PC-3 (cell line): ENCODE measurements around the gene PELI1. TPM values are rescaled to one million over a fixed set of nuclear protein-coding genes. Genes with fewer than 3 reads are reported as not detected.

Experiments
- ATAC-seq: fragments of 200-7000 bp; cut with Tn5 transposase; 2 replicates; pipeline ENCODE4 v1.9.1; 2020; ENCODE audit warnings: mild to moderate bottlenecking, moderate library complexity
- BruUV-seq: library from RNA; stranded (reverse); fragments of 400-500 nt; replicated peaks from 2 replicates; lab custom pipeline; 2021; lab: Mats Ljungman, UMichigan
- CTCF ChIA-PET: fragments of 300-600 bp; sonication (Branson Sonifier 250); formaldehyde crosslinking; loops from one replicate; lab custom pipeline; 2022; ENCODE audit warnings: antibody characterized with exemption; lab: Charles Lee
- POLR2A ChIA-PET: fragments of 300-600 bp; sonication (Branson Sonifier 250); formaldehyde crosslinking; loops from one replicate; lab custom pipeline; 2022; ENCODE audit warnings: antibody characterized with exemption; ENCODE audit not compliant: unreplicated experiment; lab: Charles Lee
- DNase-seq: peaks from one replicate; pipeline ENCODE4 v3.0.0-alpha.2; 2015
- H2AFZ ChIP-seq: fragments of 300-600 bp; sonication (generic); 2 replicates; pipeline ENCODE4 v1.6.0; 2016; ENCODE audit warnings: antibody characterized with exemption, low read length
- H3F3A ChIP-seq: fragments of 300-600 bp; sonication (generic); one replicate; pipeline ENCODE4 v1.6.0; 2017; ENCODE audit warnings: antibody characterized with exemption, low read length, control low read depth, mild to moderate bottlenecking; ENCODE audit not compliant: unreplicated experiment
- H3K27ac ChIP-seq: fragments of 300-600 bp; sonication (generic); 2 replicates; pipeline ENCODE4 v1.5.1; 2016; ENCODE audit warnings: mild to moderate bottlenecking, low read length
- H3K27me3 ChIP-seq: fragments of 300-600 bp; sonication (generic); 2 replicates; pipeline ENCODE4 v1.6.1; 2016; ENCODE audit warnings: low read length, mixed read lengths
- H3K36me3 ChIP-seq: fragments of 300-600 bp; sonication (generic); 2 replicates; pipeline ENCODE4 v1.6.1; 2016; ENCODE audit warnings: low read depth, mixed run types, low read length, mixed read lengths
- H3K4me1 ChIP-seq: fragments of 300-600 bp; sonication (generic); 2 replicates; pipeline ENCODE4 v1.5.1; 2016; ENCODE audit warnings: low read length; ENCODE audit not compliant: insufficient read depth
- H3K4me2 ChIP-seq: fragments of 300-600 bp; sonication (generic); 2 replicates; pipeline ENCODE4 v1.6.0; 2016; ENCODE audit warnings: low read length
- H3K4me3 ChIP-seq: fragments of 300-600 bp; sonication (generic); 2 replicates; pipeline ENCODE4 v1.5.1; 2016; ENCODE audit warnings: mild to moderate bottlenecking, low read length, mixed read lengths
- H3K79me2 ChIP-seq: fragments of 300-600 bp; sonication (generic); 2 replicates; pipeline ENCODE4 v1.6.1; 2017; ENCODE audit warnings: low read length, mixed read lengths
- H3K9ac ChIP-seq: fragments of 300-600 bp; sonication (generic); 2 replicates; pipeline ENCODE4 v1.6.0; 2016; ENCODE audit warnings: mild to moderate bottlenecking, low read length
- H3K9me2 ChIP-seq: fragments of 300-600 bp; sonication (generic); replicated peaks from 2 replicates; pipeline ENCODE4 v1.6.1; 2016; ENCODE audit warnings: mixed run types, low read length, mixed read lengths
- H3K9me3 ChIP-seq: fragments of 300-600 bp; sonication (generic); 2 replicates; pipeline ENCODE4 v1.6.1; 2016; ENCODE audit warnings: low read length, mixed read lengths
- H4K20me1 ChIP-seq: fragments of 300-600 bp; sonication (generic); 2 replicates; pipeline ENCODE4 v1.6.1; 2016; ENCODE audit warnings: low read length, mixed read lengths
- CTCF ChIP-seq: fragments of 300-600 bp; sonication (generic); conservative IDR thresholded peaks from 2 replicates; pipeline ENCODE4 v1.5.1; 2017; ENCODE audit warnings: antibody characterized with exemption, low read depth, mild to moderate bottlenecking, low read length
- EZH2 ChIP-seq: fragments of 300-600 bp; sonication (generic); IDR thresholded peaks from one replicate; pipeline ENCODE4 v1.6.1; 2017; ENCODE audit warnings: antibody characterized with exemption, mild to moderate bottlenecking, low read length; ENCODE audit not compliant: unreplicated experiment
- EZH2phosphoT487 ChIP-seq: fragments of 300-600 bp; sonication (generic); IDR thresholded peaks from 2 replicates; pipeline ENCODE4 v1.6.1; 2018; ENCODE audit warnings: mild to moderate bottlenecking, antibody characterized with exemption, low read length, borderline replicate concordance
- intact Hi-C: fragments of 100-400 bp; cut with micrococcal nuclease; formaldehyde crosslinking; loops from 2 replicates; pipeline ENCODE4 v1.9.0; 2023
- total RNA-seq: library from RNA; depleted of rRNA; stranded (reverse); fragments of >200 nt; gene quantifications from 2 replicates; pipeline ENCODE4 v1.2.3, GENCODE V29; 2014

The PELI1 gene
- total RNA-seq, 1 experiment from 2014 or later: 5.6 TPM

GRCh38 chr2:64111426-64111825, 32.8 kb downstream of the PELI1 start:
- CTCF ChIA-PET: no interaction called here
- Histone ChIP-seq H3K79me2 (no peaks in the 10 kb centered on the region), H3K4me3 (no peak overlapping the region), H3F3A (no peaks in the 10 kb centered on the region), H4K20me1 (no peaks in the 10 kb centered on the region), H3K4me2 (no peak overlapping the region), H3K9me3 (no peaks in the 10 kb centered on the region), H3K9ac (no peak overlapping the region), H3K27ac (no peak overlapping the region), H3K9me2 (no peaks in the 10 kb centered on the region), H2AFZ (no peak overlapping the region), H3K36me3 (no peaks in the 10 kb centered on the region), H3K27me3 (no peaks in the 10 kb centered on the region), H3K4me1 (peaks cover 28% of the 10 kb centered on the region)
- TF ChIP-seq CTCF (no peak), EZH2phosphoT487 (no peak), EZH2 (no peak)
- BruUV-seq: no TSS peak
- DNase-seq (no peak), ATAC-seq (no peak)
- intact Hi-C loops: no loop called here
- POLR2A ChIA-PET: no interaction called here

- DNase-seq: no peak
- Histone ChIP-seq H3K27me3 (no peaks in the 10 kb centered on the region), H3K9me3 (no peaks in the 10 kb centered on the region), H3F3A (no peaks in the 10 kb centered on the region), H4K20me1 (no peaks in the 10 kb centered on the region), H3K4me3 (no peak overlapping the region), H3K9ac (no peak overlapping the region), H3K27ac (no peak overlapping the region), H3K9me2 (no peaks in the 10 kb centered on the region), H3K4me2 (no peak overlapping the region), H3K36me3 (no peaks in the 10 kb centered on the region), H3K79me2 (no peaks in the 10 kb centered on the region), H2AFZ (no peak overlapping the region), H3K4me1 (peaks cover 10% of the 10 kb centered on the region)
- ChIA-PET CTCF (no interaction called here), POLR2A (no interaction called here)
- intact Hi-C loops: no loop called here
- TF ChIP-seq CTCF (no peak), EZH2phosphoT487 (no peak), EZH2 (no peak)
- ATAC-seq: no peak
- BruUV-seq: no TSS peak
Observed at GRCh38 chr2:64108666-64109241, 35.5 kb downstream of the PELI1 start.

GRCh38 chr2:64106481-64106880, 37.7 kb downstream of the PELI1 start:
- Histone ChIP-seq H3F3A (no peaks in the 10 kb centered on the region), H3K4me1 (peaks cover 8% of the 10 kb centered on the region; the same call in 1 of the 2 replicates), H4K20me1 (no peaks in the 10 kb centered on the region), H3K27me3 (no peaks in the 10 kb centered on the region), H3K36me3 (no peaks in the 10 kb centered on the region), H3K4me3 (no peak overlapping the region), H3K9me3 (no peaks in the 10 kb centered on the region), H3K9me2 (no peaks in the 10 kb centered on the region), H3K9ac (no peak overlapping the region), H3K27ac (no peak overlapping the region), H3K79me2 (no peaks in the 10 kb centered on the region), H3K4me2 (no peak overlapping the region), H2AFZ (no peak overlapping the region)
- ChIA-PET POLR2A (no interaction called here), CTCF (no interaction called here)
- intact Hi-C loops: no loop called here
- ATAC-seq (no peak), DNase-seq (no peak)
- TF ChIP-seq EZH2 (no peak), CTCF (no peak), EZH2phosphoT487 (no peak)
- BruUV-seq: no TSS peak
